Progenitor cell of endocrine pancreas (in vitro differentiated cells): ENCODE measurements around the gene TOMM70. TPM values are rescaled to one million over a fixed set of nuclear protein-coding genes. Genes with fewer than 3 reads are reported as not detected.

ENCODE experiments used
- DNase-seq: peaks from one replicate; pipeline ENCODE4 v3.0.0; 2021; ENCODE audit warnings: low spot score; ENCODE audit not compliant: unreplicated experiment
- H3K27ac Mint-ChIP-seq: 2 replicates; pipeline ENCODE4 v1.8.0; 2021; ENCODE audit warnings: mild to moderate bottlenecking, moderate library complexity, mixed read lengths
- H3K27me3 Mint-ChIP-seq: 2 replicates; pipeline ENCODE4 v1.8.0; 2021; ENCODE audit warnings: mixed read lengths
- H3K36me3 Mint-ChIP-seq: 2 replicates; pipeline ENCODE4 v1.8.0; 2022; ENCODE audit warnings: mixed read lengths; ENCODE audit not compliant: insufficient read depth
- H3K4me1 Mint-ChIP-seq: 2 replicates; pipeline ENCODE4 v1.8.0; 2021; ENCODE audit warnings: low read depth, mixed read lengths
- H3K4me3 Mint-ChIP-seq: 2 replicates; pipeline ENCODE4 v1.8.0; 2021; ENCODE audit warnings: low read depth, mild to moderate bottlenecking, moderate library complexity, mixed read lengths
- H3K9me3 Mint-ChIP-seq: 2 replicates; pipeline ENCODE4 v1.8.0; 2021; ENCODE audit warnings: low read depth, mixed read lengths
- total RNA-seq: library from RNA; stranded (reverse); gene quantifications from 2 replicates; pipeline ENCODE4 v1.2.1, GENCODE V29; 2021
- TF ChIP-seq, protein P1 (sequence below): fragments of 200-600 bp; sonication (generic); IDR thresholded peaks from one replicate; pipeline ENCODE4 v1.5.0; 2021; ENCODE audit warnings: antibody characterized with exemption, mild to moderate bottlenecking; ENCODE audit not compliant: unreplicated experiment

TOMM70 gene
- total RNA-seq, 1 donor from 2014 or later, result 41.8 TPM

DNA sequence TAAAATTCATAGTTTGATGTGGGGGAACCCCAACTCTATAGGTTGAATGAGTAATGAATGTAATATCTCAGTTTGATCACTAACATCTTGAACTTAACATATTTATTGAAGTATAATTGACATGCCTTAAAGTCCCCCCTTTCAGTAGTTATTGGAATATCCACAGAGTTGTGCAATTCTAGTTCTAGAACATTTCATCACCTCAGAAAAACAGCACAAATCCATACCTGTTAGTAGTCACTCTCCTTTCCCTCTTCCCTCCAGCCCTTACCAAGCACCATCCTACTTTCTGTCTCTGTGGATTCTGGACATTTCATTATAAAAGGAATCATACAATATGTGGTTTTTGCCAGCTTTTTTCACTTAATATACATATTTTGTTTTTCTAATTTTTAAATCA is 75.1 kb downstream of the TOMM70 start:
- H3K36me3 Mint-ChIP-seq, result peaks cover 17% of the 10 kb centered on the region
- H3K27ac Mint-ChIP-seq, result no peak overlapping the region
- DNase-seq, result no peak
- peaks cover 4% of the 10 kb centered on the region for H3K4me1 Mint-ChIP-seq
- H3K27me3 Mint-ChIP-seq, result no peaks in the 10 kb centered on the region
- TF ChIP-seq, protein P1, sequence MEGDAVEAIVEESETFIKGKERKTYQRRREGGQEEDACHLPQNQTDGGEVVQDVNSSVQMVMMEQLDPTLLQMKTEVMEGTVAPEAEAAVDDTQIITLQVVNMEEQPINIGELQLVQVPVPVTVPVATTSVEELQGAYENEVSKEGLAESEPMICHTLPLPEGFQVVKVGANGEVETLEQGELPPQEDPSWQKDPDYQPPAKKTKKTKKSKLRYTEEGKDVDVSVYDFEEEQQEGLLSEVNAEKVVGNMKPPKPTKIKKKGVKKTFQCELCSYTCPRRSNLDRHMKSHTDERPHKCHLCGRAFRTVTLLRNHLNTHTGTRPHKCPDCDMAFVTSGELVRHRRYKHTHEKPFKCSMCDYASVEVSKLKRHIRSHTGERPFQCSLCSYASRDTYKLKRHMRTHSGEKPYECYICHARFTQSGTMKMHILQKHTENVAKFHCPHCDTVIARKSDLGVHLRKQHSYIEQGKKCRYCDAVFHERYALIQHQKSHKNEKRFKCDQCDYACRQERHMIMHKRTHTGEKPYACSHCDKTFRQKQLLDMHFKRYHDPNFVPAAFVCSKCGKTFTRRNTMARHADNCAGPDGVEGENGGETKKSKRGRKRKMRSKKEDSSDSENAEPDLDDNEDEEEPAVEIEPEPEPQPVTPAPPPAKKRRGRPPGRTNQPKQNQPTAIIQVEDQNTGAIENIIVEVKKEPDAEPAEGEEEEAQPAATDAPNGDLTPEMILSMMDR, result no peak
- H3K4me3 Mint-ChIP-seq, result no peak overlapping the region
- H3K9me3 Mint-ChIP-seq, result peaks cover 9% of the 10 kb centered on the region

DNA sequence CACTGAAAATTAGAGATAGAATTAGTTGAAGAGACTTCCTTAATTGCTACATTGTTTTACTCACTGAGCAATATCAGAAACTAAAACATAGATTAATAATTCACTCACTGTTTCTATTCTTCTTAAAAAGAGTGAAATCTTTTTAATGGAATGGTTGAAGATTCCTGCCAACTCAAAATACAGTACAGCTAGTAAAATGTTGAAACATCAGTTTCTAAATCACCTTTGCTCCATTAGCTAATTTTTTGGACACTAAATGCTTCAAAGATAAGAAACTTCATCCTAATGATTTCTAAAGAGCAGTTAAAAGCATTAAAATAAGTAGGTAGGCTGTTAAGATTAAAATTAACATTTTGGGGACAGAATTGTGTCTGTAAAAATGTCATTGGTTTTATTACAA is 76.8 kb downstream of the TOMM70 start:
- no peaks in the 10 kb centered on the region for H3K27me3 Mint-ChIP-seq
- H3K4me1 Mint-ChIP-seq, result no peaks in the 10 kb centered on the region
- TF ChIP-seq, protein P1, result no peak
- no peak for DNase-seq
- no peak overlapping the region for H3K27ac Mint-ChIP-seq
- H3K36me3 Mint-ChIP-seq, result peaks cover 23% of the 10 kb centered on the region
- no peak overlapping the region for H3K4me3 Mint-ChIP-seq
- H3K9me3 Mint-ChIP-seq, result peaks cover 9% of the 10 kb centered on the region

DNA sequence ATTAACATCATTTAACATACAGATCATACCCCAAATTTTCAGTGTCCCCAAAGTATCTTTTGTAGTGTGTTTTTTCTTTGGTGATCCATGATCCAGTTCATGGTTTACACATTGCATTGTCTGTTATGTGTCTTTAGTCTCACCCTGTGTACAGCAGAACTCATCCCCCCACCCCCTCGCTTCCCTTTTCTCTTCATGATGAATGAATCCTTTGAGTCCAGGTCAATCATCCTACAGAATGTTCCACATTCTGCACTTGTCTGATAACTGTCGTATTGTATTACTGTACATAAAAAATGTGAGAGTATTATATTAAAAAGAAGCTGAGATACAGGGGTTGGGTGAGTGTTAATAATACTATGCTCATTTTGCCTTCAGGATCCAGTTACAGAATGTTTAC is 80.9 kb downstream of the TOMM70 start:
- H3K4me1 Mint-ChIP-seq, result no peaks in the 10 kb centered on the region
- H3K4me3 Mint-ChIP-seq, result no peak overlapping the region
- no peak for DNase-seq
- no peak overlapping the region for H3K27ac Mint-ChIP-seq
- no peaks in the 10 kb centered on the region for H3K27me3 Mint-ChIP-seq
- TF ChIP-seq, protein P1, result no peak
- no peaks in the 10 kb centered on the region for H3K9me3 Mint-ChIP-seq
- peaks cover 10% of the 10 kb centered on the region for H3K36me3 Mint-ChIP-seq

- Mint-ChIP-seq H3K27ac (no peak overlapping the region), H3K4me1 (no peaks in the 10 kb centered on the region), H3K27me3 (no peaks in the 10 kb centered on the region), H3K4me3 (no peak overlapping the region), H3K9me3 (no peaks in the 10 kb centered on the region), H3K36me3 (peaks cover 12% of the 10 kb centered on the region)
- TF ChIP-seq, protein P1, result no peak
- DNase-seq, result no peak
These were observed 83.0 kb downstream of the TOMM70 start for GRCh38 chr3:100317912-100318311.

DNA sequence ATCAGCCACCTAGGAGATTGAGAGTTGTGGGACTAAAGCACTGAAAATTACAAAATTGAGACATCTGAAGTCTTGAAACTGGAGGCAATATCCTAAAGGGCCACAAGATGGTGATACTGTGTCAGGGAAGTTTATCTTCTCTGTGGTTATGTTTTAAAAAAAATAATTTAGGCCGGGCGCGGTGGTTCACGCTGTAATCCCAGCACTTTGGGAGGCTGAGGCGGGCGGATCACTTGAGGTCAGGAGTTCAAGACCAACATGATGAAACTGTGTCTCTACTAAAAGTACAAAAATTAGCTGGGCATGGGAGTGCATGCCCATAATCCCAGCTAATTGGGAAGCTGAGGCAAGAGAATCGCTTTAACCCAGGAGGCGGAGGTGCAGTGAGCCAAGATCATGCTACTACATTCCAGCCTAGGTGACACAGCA is 84.2 kb downstream of the TOMM70 start:
- Mint-ChIP-seq H3K4me3 (no peak overlapping the region), H3K36me3 (peaks cover 14% of the 10 kb centered on the region), H3K27ac (no peak overlapping the region), H3K4me1 (peaks cover 4% of the 10 kb centered on the region), H3K9me3 (no peaks in the 10 kb centered on the region), H3K27me3 (no peaks in the 10 kb centered on the region)
- no peak for DNase-seq
- TF ChIP-seq, protein P1, result peak; percentile 79

Other genes starting within 250 kb of the TOMM70 start
- gene TBC1D23, start 140.1 kb downstream of the TOMM70 start, total RNA-seq, result 44.6 and 48.8 TPM in 2 replicates
- 54.3 and 61.1 TPM in 2 replicates for gene NIT2, start 66.3 kb downstream of the TOMM70 start, total RNA-seq
- 2.7 and 3.6 TPM in 2 replicates for gene LNP1, start 450 bp upstream of the TOMM70 start, total RNA-seq
- 9.9 and 13.6 TPM in 2 replicates for gene TMEM45A, start 91.5 kb upstream of the TOMM70 start, total RNA-seq
- 1.3 and 1.4 TPM in 2 replicates for gene ADGRG7, start 208.5 kb upstream of the TOMM70 start, total RNA-seq